IPS-20b (cell line): ENCODE measurements around the gene IL31RA.

Source experiments
- H3K27ac ChIP-seq: one replicate; pipeline ENCODE4 v1.5.1; 2013; ENCODE audit warnings: low read length
- H3K27me3 ChIP-seq: 2 replicates; pipeline ENCODE4 v1.6.1; 2013; ENCODE audit warnings: mild to moderate bottlenecking, low read length, inconsistent platforms; ENCODE audit not compliant: insufficient read depth
- H3K36me3 ChIP-seq: 2 replicates; pipeline ENCODE4 v1.6.1; 2013; ENCODE audit warnings: low read depth, mild to moderate bottlenecking, inconsistent platforms, low read length, moderate library complexity; ENCODE audit not compliant: insufficient read depth
- H3K4me1 ChIP-seq: 2 replicates; pipeline ENCODE4 v1.6.1; 2013; ENCODE audit warnings: mild to moderate bottlenecking, control low read depth, inconsistent platforms, low read length, moderate library complexity; ENCODE audit not compliant: insufficient read depth
- H3K4me3 ChIP-seq: 2 replicates; pipeline ENCODE4 v1.5.1; 2013; ENCODE audit warnings: mild to moderate bottlenecking, low read length, inconsistent platforms
- H3K9ac ChIP-seq: 2 replicates; pipeline ENCODE4 v1.6.1; 2013; ENCODE audit warnings: low read depth, mild to moderate bottlenecking, inconsistent platforms, low read length, moderate library complexity
- H3K9me3 ChIP-seq: 2 replicates; pipeline ENCODE4 v1.6.1; 2013; ENCODE audit warnings: mild to moderate bottlenecking, low read depth, low read length, inconsistent platforms; ENCODE audit not compliant: insufficient read depth

Gene IL31RA

GRCh38 chr5:55860709-55861108, 9.6 kb downstream of the IL31RA start:
- Histone ChIP-seq H3K9me3 (peaks cover 9% of the 10 kb centered on the region), H3K9ac (no peak overlapping the region), H3K4me3 (no peak overlapping the region), H3K27me3 (no peaks in the 10 kb centered on the region), H3K36me3 (no peaks in the 10 kb centered on the region), H3K27ac (no peak overlapping the region), H3K4me1 (no peaks in the 10 kb centered on the region)

GRCh38 chr5:55864606-55865541, 13.7 kb downstream of the IL31RA start:
- Histone ChIP-seq H3K4me3 (no peak overlapping the region), H3K4me1 (no peaks in the 10 kb centered on the region), H3K27ac (no peak overlapping the region), H3K9ac (no peak overlapping the region), H3K27me3 (no peaks in the 10 kb centered on the region), H3K9me3 (peaks cover 9% of the 10 kb centered on the region), H3K36me3 (no peaks in the 10 kb centered on the region)

GRCh38 chr5:55865831-55866230, 14.7 kb downstream of the IL31RA start:
- no peaks in the 10 kb centered on the region for H3K36me3 ChIP-seq
- H3K27me3 ChIP-seq: no peaks in the 10 kb centered on the region
- no peak overlapping the region for H3K9ac ChIP-seq
- no peaks in the 10 kb centered on the region for H3K4me1 ChIP-seq
- no peak overlapping the region for H3K27ac ChIP-seq
- H3K4me3 ChIP-seq: no peak overlapping the region
- H3K9me3 ChIP-seq: peaks cover 7% of the 10 kb centered on the region

- Histone ChIP-seq H3K27me3 (no peaks in the 10 kb centered on the region), H3K36me3 (no peaks in the 10 kb centered on the region), H3K4me1 (no peaks in the 10 kb centered on the region), H3K9me3 (0 out of 2 replicates have a peak, but pooled peaks cover under 1% of the 10 kb centered on the region), H3K27ac (no peak overlapping the region), H3K9ac (no peak overlapping the region), H3K4me3 (no peak overlapping the region)
Measured at GRCh38 chr5:55866485-55866884, 15.3 kb downstream of the IL31RA start.

GRCh38 chr5:55866934-55867333, 15.8 kb downstream of the IL31RA start:
- no peak overlapping the region for H3K4me3 ChIP-seq
- H3K36me3 ChIP-seq: no peaks in the 10 kb centered on the region

GRCh38 chr5:55868846-55869245, 17.7 kb downstream of the IL31RA start:
- Histone ChIP-seq H3K4me1 (no peaks in the 10 kb centered on the region), H3K9me3 (no peaks in the 10 kb centered on the region), H3K9ac (no peak overlapping the region), H3K27me3 (no peaks in the 10 kb centered on the region), H3K4me3 (no peak overlapping the region), H3K27ac (no peak overlapping the region), H3K36me3 (no peaks in the 10 kb centered on the region)

More at GRCh38 chr5:55866934-55867333, 15.8 kb downstream of the IL31RA start:
- Histone ChIP-seq H3K27ac (no peak overlapping the region), H3K4me1 (no peaks in the 10 kb centered on the region), H3K9ac (no peak overlapping the region), H3K9me3 (no peaks in the 10 kb centered on the region), H3K27me3 (no peaks in the 10 kb centered on the region)

- Histone ChIP-seq H3K27me3 (no peaks in the 10 kb centered on the region), H3K4me1 (no peaks in the 10 kb centered on the region), H3K9ac (no peak overlapping the region), H3K36me3 (no peaks in the 10 kb centered on the region), H3K27ac (no peak overlapping the region), H3K9me3 (no peaks in the 10 kb centered on the region), H3K4me3 (no peak overlapping the region)
Measured at GRCh38 chr5:55869847-55870246, 18.7 kb downstream of the IL31RA start.

- no peaks in the 10 kb centered on the region for H3K9me3 ChIP-seq
- no peaks in the 10 kb centered on the region for H3K36me3 ChIP-seq
- no peaks in the 10 kb centered on the region for H3K27me3 ChIP-seq
- H3K4me3 ChIP-seq: no peak overlapping the region
- H3K9ac ChIP-seq: no peak overlapping the region
- no peak overlapping the region for H3K27ac ChIP-seq
- no peaks in the 10 kb centered on the region for H3K4me1 ChIP-seq
Measured at GRCh38 chr5:55873234-55873633, 22.1 kb downstream of the IL31RA start.

- Histone ChIP-seq H3K9ac (no peak overlapping the region), H3K27ac (no peak overlapping the region), H3K27me3 (no peaks in the 10 kb centered on the region), H3K36me3 (no peaks in the 10 kb centered on the region), H3K4me3 (no peak overlapping the region), H3K4me1 (no peaks in the 10 kb centered on the region), H3K9me3 (no peaks in the 10 kb centered on the region)
Measured at GRCh38 chr5:55877655-55878054, 26.5 kb downstream of the IL31RA start.

GRCh38 chr5:55880453-55880852, 29.3 kb downstream of the IL31RA start:
- H3K36me3 ChIP-seq: no peaks in the 10 kb centered on the region
- H3K27ac ChIP-seq: no peak overlapping the region
- H3K9ac ChIP-seq: no peak overlapping the region
- no peaks in the 10 kb centered on the region for H3K27me3 ChIP-seq
- H3K4me3 ChIP-seq: no peak overlapping the region
- H3K9me3 ChIP-seq: no peaks in the 10 kb centered on the region
- no peaks in the 10 kb centered on the region for H3K4me1 ChIP-seq

- Histone ChIP-seq H3K9me3 (no peaks in the 10 kb centered on the region), H3K36me3 (no peaks in the 10 kb centered on the region), H3K4me1 (no peaks in the 10 kb centered on the region), H3K27ac (no peak overlapping the region), H3K27me3 (no peaks in the 10 kb centered on the region), H3K9ac (no peak overlapping the region), H3K4me3 (no peak overlapping the region)
Measured at GRCh38 chr5:55885359-55885758, 34.2 kb downstream of the IL31RA start.

- no peaks in the 10 kb centered on the region for H3K27me3 ChIP-seq
- H3K9ac ChIP-seq: no peak overlapping the region
- no peak overlapping the region for H3K27ac ChIP-seq
- H3K4me1 ChIP-seq: no peaks in the 10 kb centered on the region
- H3K9me3 ChIP-seq: no peaks in the 10 kb centered on the region
- no peak overlapping the region for H3K4me3 ChIP-seq
- H3K36me3 ChIP-seq: no peaks in the 10 kb centered on the region
Measured at GRCh38 chr5:55888205-55888604, 37.0 kb downstream of the IL31RA start.
